ENCODE results near the gene NTRK3. TPM values are rescaled to one million over a fixed set of nuclear protein-coding genes. Genes with fewer than 3 reads are reported as not detected.

NTRK3 gene
- total RNA-seq, 6 experiments from 2014 or later, result 0.35 to 0.75 (median 0.46) TPM

DNA sequence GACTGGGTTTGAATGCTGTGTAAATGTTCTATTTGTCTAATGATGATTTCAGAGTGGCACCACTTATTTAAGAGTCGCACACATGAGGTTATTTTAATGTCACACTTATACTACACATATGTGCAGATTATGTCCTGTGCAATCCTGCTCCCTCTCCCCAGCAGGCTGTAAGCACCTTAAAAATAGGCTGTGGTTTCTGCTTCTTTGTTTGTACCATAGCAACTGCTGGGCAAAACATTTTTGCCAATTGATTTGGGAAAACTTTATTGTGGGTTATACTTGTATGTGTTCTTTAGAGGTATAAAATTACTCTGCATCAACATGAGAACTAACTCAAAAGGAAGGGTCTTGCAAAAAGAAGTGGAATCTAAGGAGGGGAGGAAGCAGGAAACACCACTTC, 318.5 kb downstream of the NTRK3 start:
- 27% methylated on average over 1 of the region's 1 CpG for WGBS (ENCODE audit: insufficient coverage, low coverage, low lambda C conversion rate, missing lambda C conversion rate)
- H3K4me1 ChIP-seq, result no peaks in the 10 kb centered on the region
- DNase-seq (no peak), ATAC-seq (no peak)
- H3K4me3 ChIP-seq, result no peak overlapping the region
- H3K27ac ChIP-seq, result no peak overlapping the region
- no peak for TF ChIP-seq POLR2A (IDR thresholded peaks at IDR 0.05)
- TF ChIP-seq, protein P1, sequence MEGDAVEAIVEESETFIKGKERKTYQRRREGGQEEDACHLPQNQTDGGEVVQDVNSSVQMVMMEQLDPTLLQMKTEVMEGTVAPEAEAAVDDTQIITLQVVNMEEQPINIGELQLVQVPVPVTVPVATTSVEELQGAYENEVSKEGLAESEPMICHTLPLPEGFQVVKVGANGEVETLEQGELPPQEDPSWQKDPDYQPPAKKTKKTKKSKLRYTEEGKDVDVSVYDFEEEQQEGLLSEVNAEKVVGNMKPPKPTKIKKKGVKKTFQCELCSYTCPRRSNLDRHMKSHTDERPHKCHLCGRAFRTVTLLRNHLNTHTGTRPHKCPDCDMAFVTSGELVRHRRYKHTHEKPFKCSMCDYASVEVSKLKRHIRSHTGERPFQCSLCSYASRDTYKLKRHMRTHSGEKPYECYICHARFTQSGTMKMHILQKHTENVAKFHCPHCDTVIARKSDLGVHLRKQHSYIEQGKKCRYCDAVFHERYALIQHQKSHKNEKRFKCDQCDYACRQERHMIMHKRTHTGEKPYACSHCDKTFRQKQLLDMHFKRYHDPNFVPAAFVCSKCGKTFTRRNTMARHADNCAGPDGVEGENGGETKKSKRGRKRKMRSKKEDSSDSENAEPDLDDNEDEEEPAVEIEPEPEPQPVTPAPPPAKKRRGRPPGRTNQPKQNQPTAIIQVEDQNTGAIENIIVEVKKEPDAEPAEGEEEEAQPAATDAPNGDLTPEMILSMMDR (IDR thresholded peaks at IDR 0.05), result no peak
- intact Hi-C loops (cut with DNase I), result no loop called here
- no peaks in the 10 kb centered on the region for H3K36me3 ChIP-seq
- H3K9me3 ChIP-seq, result no peaks in the 10 kb centered on the region
- H3K27me3 ChIP-seq, result no peaks in the 10 kb centered on the region

DNA sequence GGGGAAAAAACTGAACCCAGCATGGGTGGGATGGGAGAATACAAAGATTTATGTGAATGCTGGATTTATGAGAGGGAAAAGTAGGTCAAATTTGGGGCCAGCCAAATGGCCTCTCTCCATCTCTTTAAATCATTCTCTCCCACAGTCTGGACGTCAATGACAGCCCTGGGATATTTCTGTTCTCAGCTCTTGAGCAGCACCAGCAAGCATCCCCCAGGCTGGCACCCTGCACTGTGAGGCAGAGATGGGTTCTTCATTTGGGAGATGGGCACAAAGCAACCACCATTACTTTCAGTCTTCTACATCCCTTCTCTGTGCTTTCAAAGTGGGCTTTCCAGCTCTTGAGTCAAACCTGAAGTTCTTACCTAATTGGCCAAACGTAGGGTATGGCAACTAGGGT, 321.0 kb downstream of the NTRK3 start:
- Histone ChIP-seq H3K9me3 (no peaks in the 10 kb centered on the region), H3K27ac (no peak overlapping the region), H3K4me3 (no peak overlapping the region), H3K36me3 (no peaks in the 10 kb centered on the region), H3K4me1 (no peaks in the 10 kb centered on the region), H3K27me3 (no peaks in the 10 kb centered on the region)
- TF ChIP-seq POLR2A (IDR thresholded peaks at IDR 0.05), result no peak
- TF ChIP-seq, protein P1 (IDR thresholded peaks at IDR 0.05), result no peak
- WGBS (ENCODE audit: insufficient coverage, low coverage, low lambda C conversion rate, missing lambda C conversion rate), result 23% methylated on average over 2 of the region's 2 CpGs
- DNase-seq (no peak), ATAC-seq (no peak)
- intact Hi-C loops (cut with DNase I), result no loop called here

GRCh38 chr15:87931584-87931983, 325.0 kb downstream of the NTRK3 start:
- ATAC-seq (no peak), DNase-seq (no peak)
- H3K4me3 ChIP-seq, result no peak overlapping the region
- 61% methylated on average over 2 of the region's 2 CpGs for WGBS (ENCODE audit: insufficient coverage, low coverage, low lambda C conversion rate, missing lambda C conversion rate)
- intact Hi-C loops (cut with DNase I), result no loop called here
- H3K27ac ChIP-seq, result no peak overlapping the region
- no peaks in the 10 kb centered on the region for H3K9me3 ChIP-seq
- no peaks in the 10 kb centered on the region for H3K27me3 ChIP-seq
- no peaks in the 10 kb centered on the region for H3K4me1 ChIP-seq
- H3K36me3 ChIP-seq, result no peaks in the 10 kb centered on the region
- TF ChIP-seq POLR2A (IDR thresholded peaks at IDR 0.05), result no peak
- TF ChIP-seq, protein P1 (IDR thresholded peaks at IDR 0.05), result no peak

- TF ChIP-seq, protein P1 (IDR thresholded peaks at IDR 0.05), result no peak
- no peak for TF ChIP-seq POLR2A (IDR thresholded peaks at IDR 0.05)
- H3K4me1 ChIP-seq, result no peaks in the 10 kb centered on the region
- H3K27ac ChIP-seq, result no peak overlapping the region
- ATAC-seq, result no peak
- no peaks in the 10 kb centered on the region for H3K36me3 ChIP-seq
- H3K4me3 ChIP-seq, result no peak overlapping the region
- intact Hi-C loops (cut with DNase I), result no loop called here
- no peak for DNase-seq
- no peaks in the 10 kb centered on the region for H3K27me3 ChIP-seq
- 40% methylated on average over 5 of the region's 5 CpGs for WGBS (ENCODE audit: insufficient coverage, low coverage, low lambda C conversion rate, missing lambda C conversion rate)
- H3K9me3 ChIP-seq, result no peaks in the 10 kb centered on the region
Measured at GRCh38 chr15:87930457-87930856, 326.1 kb downstream of the NTRK3 start.

GRCh38 chr15:87929841-87930240, 326.7 kb downstream of the NTRK3 start:
- DNase-seq, result no peak
- no peaks in the 10 kb centered on the region for H3K36me3 ChIP-seq
- H3K4me3 ChIP-seq, result no peak overlapping the region
- intact Hi-C loops (cut with DNase I), result no loop called here
- ATAC-seq, result peak in 1 of 4 donors; percentile 33
- TF ChIP-seq, protein P1 (IDR thresholded peaks at IDR 0.05), result no peak
- TF ChIP-seq POLR2A (IDR thresholded peaks at IDR 0.05), result no peak
- H3K9me3 ChIP-seq, result no peaks in the 10 kb centered on the region
- 90% methylated on average over 2 of the region's 2 CpGs for WGBS (ENCODE audit: insufficient coverage, low coverage, low lambda C conversion rate, missing lambda C conversion rate)
- H3K27ac ChIP-seq, result no peak overlapping the region
- no peaks in the 10 kb centered on the region for H3K4me1 ChIP-seq
- H3K27me3 ChIP-seq, result no peaks in the 10 kb centered on the region
